GM10847 (cell line): ENCODE results near the gene UNC13B.

ENCODE experiments used
- POLR2A ChIP-seq: IDR thresholded peaks from 2 replicates; pipeline ENCODE4 v1.6.1; 2011; ENCODE audit not compliant: insufficient read length; ENCODE audit errors: extremely low read depth

UNC13B gene

DNA sequence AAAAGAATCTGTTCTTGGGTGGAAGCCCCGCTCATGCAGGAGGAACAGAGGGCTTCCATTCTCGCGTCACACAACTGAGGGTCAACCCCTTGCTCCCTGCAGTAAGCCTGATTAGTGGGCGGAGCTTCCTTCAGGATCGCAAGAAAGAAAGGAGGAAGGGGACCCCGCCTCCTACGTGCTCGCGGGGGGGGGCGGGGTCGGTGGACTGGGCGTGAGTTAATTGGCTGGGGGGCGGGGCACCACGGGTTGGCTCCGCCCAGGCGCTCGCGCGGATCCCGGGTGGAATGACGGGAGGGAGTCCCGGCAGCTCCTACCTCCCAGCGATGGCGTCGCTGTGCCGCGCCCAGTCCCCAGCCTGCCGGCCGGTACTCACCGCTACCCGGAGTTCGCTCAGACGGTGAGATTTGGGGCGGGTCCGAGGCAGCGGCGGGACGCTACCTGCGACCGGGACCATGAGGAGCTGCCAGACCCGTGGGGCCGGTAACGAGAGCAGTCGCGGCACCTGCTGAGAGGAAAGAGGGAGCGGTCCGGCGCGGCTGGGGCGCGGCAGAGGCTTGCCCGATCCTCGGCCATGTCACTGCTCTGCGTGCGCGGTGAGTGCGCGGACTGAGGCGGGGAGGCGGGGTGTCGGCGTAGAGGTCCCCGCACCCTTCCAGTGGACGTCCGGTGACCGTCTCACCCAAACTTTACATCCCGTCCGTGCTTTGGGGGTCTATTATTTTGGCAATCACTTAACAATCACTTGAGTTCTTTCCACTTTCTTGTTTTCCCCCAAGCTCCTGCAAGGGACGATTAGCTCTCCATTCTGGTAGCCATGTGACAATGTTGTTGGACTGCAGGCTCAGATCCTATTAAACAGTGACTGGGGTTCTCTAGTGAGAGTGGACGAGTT is at the start of gene UNC13B:
UNC13B (plus strand) TSS at position 297 of the 892 bp plus-strand sequence; CDS start at position 572, 275 bp downstream.
- no peak for TF ChIP-seq POLR2A

DNA sequence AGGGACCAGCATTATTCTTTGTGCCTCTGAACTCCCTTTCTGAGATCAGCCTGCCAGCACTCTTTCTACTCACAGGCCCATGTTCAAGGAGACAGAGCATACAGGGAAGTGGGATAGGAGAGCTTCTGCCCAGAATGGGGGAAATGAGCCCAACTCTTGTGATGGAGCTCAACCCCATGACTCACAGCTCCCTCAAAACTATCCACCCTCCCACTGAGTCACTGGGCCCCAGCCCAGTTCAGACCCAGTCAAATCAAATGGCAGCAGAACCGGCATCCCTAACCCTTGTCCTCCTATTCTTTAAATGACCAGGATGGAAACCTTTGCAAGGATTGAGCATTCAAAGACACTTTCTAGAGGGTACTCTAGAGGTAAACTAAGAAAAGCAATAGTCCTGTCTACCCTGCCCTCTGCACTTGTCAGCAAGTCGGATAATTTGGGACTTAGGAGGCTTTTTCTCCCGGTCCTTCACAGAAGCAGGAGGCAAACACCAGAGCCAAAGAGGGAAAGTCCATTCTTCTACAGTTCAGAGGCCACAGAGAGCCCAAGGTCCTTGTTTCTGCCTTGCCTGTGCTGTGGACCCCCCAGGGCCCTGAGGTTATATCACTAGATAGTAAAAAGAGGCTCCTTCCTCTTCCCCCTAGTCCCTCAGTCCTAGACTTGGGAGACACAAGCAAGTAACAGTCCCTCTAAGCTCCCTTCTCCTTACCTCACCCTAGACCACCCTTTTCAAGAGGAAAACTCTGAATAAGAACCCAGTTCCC is 49.4 kb upstream of the UNC13B start:
- no peak for TF ChIP-seq POLR2A

DNA sequence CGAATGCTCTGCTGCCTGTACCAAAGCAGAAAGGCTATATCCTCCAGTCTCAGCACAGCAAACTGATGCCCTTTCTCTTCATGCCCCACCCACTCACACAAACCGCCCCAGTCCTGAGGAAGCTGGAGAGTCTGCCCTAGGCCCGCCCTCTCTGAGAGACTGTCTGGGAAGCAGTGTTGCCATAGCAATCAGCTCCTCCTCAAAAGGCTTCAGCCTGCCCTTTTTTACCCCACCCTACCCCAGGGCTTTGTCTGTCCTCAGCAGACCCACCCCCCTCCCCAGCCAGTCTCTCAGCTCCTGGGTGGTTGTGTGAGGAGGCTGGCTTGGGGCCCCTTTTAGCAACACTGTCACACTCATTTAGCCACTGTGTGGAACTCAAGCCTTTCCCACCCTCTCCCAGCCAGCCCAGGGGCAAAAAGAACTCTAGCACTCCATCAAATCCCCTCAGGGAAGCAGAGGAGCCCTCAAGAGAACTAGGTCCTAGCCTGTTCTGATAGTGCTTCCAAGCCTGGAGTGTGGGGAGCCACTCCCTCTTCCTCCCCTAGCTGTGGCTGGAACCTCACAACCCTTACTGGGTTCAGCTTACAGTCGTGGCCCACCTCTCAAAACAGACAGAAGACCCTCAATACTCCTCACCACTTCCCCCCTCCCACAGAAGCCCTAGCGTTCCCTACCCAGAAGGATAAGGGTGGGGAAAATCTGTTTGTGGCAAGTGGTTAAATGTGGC is 47.5 kb upstream of the UNC13B start:
- no peak for TF ChIP-seq POLR2A

DNA sequence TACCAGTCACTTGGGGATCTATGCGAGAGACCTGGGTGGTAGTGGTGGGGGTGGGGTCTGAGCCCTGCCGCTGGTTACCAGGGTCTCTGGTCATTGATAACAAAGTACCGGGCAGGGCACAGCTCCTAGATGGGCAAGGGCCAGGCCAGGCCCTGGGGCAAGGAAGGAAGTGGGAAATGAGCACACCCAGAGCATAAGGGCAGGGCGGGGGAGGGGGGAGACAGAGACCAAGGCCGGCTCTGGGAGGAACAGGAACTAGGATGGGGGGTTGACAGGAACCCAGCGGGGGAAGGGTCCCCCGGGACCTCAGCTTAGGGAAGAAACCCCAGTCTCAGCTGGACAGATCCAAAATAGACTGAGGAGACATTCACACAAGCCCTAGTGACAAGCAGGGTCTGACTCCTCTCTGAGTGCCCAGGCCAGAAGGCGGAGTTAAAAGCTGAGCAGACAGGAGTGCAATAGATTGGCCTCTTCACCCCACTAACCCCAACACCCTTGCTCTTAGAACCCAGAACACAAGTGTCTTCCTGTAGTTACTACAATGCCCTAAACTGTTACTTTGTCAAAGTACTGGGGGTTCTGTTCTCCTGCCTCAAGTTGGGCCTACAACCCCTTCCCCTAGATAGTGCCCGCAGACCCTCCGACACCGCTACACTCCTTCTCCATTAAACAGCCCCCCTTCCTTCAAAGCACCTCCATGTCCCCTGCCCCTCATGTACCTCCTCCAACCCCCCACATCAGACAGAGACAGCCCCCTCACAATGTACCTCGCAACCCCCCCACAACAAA is 46.8 kb upstream of the UNC13B start:
- TF ChIP-seq POLR2A: no peak

DNA sequence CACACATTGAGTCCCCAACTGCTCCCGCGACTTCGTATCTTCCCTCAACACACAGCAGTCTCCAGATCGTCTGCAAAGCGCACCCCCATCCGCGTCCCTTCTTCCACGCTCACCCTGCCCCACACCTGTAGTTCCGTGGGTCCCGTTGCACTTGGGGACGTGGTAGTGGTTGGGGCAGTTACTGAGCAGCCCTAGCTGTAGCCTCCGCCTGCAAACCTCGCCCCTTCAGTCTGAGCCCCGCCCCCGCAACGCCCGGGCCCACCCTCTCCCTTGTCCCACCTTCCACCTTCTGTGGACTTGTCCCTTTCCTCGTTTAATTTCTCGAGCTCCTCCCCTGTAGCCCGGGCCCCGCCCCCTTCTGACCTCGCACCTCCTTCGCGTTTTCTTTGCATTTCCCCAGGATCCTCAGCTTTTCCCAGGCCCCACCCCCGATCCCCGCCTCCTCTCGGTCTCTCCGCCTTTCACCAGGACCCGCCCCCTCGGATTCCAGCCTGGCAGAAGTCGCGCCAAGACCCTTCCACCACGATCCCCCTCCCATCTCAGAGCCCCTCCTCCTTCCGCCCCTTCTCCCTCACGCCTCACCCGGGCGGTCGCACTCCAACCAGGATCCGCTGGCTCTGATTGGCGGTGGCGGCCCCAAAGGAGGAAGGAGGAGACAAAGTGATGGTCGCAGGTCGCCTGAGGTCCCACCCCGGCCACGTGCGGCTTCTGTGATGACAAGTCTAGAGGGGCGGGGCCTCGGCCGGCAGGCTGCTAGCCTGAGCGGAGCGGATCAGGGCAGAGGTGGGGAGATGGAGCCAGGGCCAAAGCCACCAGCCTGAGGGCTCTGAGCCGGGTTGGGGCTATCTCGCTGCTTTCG is 45.9 kb upstream of the UNC13B start, which contains the start of gene ATOSB:
ATOSB (minus strand) TSS at position 183 of the 859 bp plus-strand sequence. CDS start 7,588 bp downstream, outside the sequence.
- peak; percentile 28 for TF ChIP-seq POLR2A

DNA sequence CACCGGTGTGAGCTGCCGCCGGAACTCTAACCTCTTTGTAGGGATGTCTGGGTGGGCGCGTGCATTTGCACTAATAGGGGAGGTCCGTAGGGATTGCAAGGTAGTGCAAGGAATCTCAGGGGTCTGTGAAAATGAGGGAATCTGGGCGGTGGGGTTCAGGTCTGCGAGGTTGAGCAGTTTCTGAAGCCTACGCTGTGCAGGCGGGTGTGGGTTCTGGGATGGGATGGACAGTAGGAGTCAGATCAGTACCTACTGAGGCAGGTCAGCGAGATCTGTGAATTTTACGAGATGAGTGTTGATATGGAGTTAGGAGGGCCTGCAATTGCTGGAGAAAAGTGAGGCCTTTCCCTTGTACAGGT is 45.3 kb upstream of the UNC13B start:
- no peak for TF ChIP-seq POLR2A

DNA sequence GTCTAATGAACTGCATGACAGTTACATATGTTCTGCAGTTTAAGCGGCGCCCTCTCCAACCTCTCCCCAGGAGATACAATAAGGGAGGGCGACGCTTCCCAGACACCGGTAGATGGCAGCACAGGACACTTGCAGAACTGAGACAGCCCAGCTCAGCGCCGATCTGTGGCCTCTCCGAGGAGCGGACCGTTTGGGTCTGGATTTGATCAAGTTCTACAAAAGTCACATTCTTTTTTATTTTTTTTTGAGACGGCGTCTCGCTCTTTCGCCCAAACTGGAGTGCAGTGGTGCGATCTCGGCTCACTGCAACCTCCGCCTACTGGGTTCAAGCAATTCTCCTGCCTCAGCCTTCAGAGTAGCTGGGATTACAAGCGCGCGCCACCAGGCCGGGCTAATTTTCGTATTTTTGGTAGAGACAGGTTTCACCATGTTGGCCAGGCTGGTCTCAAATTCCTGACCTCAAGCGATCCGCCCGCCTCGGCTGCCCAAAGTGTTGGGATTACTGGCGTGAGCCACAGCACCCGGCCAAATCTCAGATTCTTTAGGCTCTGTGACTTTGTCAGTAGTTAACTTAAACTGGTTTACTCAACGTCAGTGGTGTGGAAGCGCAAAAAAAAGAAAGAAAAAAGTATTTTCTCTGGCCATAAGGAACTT is 44.8 kb upstream of the UNC13B start:
- TF ChIP-seq POLR2A: no peak

DNA sequence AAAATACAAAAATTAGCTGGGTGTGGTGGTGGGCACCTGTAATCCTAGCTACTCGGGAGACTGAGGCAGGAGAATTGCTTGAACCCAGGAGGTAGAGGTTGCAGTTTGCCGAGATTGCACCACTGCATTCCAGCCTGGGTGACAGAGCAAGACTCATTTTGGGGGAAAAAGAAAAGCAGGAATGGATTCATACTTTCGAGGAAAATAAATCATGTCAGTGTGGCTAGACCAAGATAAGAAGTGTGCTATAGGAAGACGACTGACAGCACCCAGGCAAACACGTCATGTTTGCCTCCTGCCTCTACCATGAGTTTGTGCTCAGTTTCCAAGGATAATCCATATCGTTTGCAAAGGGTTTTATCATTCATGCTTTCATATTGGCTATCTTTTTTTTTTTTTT is 26.9 kb upstream of the UNC13B start:
- TF ChIP-seq POLR2A: no peak

DNA sequence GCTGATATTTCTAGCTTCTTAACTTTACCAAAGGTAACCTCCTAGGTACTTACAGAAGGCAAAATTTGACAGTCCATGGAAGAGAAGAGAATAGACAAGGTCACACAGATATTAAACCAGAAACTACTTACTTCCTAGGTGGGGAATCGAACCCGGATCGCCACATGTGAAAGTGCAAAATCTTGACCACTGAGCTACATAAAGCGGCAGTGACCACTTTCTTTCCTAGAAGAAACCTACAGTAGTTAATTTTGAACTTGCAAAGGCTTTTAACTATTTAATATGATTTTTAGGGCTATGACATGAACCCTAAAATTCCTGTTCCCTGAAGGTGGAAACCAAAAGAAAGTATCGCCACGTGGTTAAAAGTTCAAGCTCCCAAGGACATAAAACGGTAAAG is 25.8 kb upstream of the UNC13B start:
- no peak for TF ChIP-seq POLR2A

DNA sequence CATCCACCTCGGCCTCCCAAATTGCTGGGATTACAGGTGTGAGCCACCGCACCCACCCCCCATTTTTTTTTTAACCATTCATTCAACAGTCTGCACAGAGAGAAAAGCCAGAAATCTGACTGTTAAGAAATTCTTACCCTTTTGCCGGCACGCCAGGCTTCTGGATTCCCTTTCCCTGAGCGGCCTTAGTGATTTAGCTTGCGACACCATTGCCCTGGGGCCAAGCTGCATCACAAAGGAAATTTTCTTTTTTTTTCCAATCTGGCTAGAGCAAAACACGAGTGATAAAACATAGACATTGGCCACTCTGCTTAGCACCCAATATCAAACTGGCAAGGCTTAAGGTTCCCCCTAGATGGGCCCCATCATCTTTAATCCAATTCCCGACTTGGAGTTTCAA is 24.9 kb upstream of the UNC13B start:
- TF ChIP-seq POLR2A: no peak

DNA sequence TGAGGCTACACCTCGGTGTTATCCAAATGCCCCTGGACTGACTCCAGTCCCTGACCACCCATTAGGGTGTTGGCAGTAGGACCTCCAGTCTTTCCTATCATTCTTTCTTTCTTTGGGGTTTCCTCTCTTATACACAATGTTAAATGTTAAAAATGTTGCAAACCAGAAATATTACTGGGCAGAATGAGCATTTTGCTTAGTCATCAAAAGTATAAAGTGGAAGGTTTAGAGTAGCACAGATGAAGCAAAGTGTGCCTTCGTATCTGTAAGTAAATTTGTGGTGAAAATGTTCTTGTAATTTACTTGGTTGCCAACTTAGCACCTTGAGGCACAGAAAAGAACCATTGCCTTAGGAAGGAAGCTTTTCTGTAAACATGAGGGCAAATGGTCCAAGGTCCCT is 21.7 kb upstream of the UNC13B start:
- TF ChIP-seq POLR2A: no peak

DNA sequence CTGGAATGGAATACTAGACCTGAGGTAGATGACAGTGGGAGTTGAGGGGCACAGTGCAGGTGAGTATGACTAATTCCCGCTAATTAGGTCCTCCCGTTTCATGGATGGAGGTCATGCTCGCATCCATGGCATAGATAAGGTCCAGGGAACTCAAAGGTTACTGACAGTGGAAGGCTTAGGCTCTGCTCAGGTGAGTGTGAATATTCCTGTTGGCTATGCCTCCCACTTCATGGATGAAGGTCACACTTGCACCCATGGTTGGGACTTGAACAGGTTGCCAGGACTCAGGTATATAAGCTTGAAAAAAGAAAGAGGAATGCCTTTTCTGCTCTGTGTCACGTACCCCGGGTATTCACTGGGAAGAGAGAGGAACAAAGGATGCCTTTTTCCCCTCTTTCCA is 19.8 kb upstream of the UNC13B start:
- TF ChIP-seq POLR2A: no peak

DNA sequence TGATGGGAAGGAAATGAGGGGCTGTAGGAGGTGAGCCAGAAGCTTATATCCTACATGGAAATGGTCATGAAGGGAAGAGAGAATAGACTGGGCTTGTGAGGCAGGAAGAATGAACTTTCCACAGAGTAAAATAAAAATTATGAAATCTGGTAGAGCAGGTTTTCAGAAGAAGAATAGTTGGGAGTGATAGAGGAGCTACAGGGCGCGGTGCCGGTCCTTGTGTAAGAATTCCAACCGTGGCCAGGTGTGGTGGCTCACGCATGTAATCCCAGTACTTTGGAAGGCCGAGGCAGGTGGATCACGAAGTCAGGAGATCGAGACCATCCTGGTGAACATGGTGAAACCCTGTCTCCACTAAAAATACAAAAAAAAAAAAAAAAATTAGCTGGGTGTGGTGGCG is 8.9 kb upstream of the UNC13B start:
- TF ChIP-seq POLR2A: no peak
